Adrenal gland (tissue), 5 donors: ENCODE measurements around the gene MAGEA8.
"Not testable (repeated sequence)": the region's sequence is repeated elsewhere in the genome, so short reads cannot be mapped to it uniquely, and the experiment has no call there.

Source experiments
- POLR2A ChIP-seq, 2 donors: fragments of 450-650 bp; IDR thresholded peaks; one replicate each; pipeline ENCODE4 v1.6.1; 2017; ENCODE audit warnings: antibody characterized with exemption in 2 of 2, mild to moderate bottlenecking in 2 of 2, moderate library complexity in 1 of 2
- TF ChIP-seq, protein P1 (sequence below), 6 experiments: fragments of 450-650 bp in 4 of 6; fragments of 200-600 bp in 2 of 6; sonication (generic) in 1 of 6; IDR thresholded peaks; 1 replicate in 5 of 6; 2 replicates in 1 of 6; pipeline versions ENCODE4 v1.5.1 to v1.8.0; 2016 to 2021; ENCODE audit warnings: antibody characterized with exemption in 6 of 6, mild to moderate bottlenecking in 2 of 6, moderate library complexity in 1 of 6
- donor health status: DM: no; HTN: no; CAD: no.

- TF ChIP-seq, protein P1, sequence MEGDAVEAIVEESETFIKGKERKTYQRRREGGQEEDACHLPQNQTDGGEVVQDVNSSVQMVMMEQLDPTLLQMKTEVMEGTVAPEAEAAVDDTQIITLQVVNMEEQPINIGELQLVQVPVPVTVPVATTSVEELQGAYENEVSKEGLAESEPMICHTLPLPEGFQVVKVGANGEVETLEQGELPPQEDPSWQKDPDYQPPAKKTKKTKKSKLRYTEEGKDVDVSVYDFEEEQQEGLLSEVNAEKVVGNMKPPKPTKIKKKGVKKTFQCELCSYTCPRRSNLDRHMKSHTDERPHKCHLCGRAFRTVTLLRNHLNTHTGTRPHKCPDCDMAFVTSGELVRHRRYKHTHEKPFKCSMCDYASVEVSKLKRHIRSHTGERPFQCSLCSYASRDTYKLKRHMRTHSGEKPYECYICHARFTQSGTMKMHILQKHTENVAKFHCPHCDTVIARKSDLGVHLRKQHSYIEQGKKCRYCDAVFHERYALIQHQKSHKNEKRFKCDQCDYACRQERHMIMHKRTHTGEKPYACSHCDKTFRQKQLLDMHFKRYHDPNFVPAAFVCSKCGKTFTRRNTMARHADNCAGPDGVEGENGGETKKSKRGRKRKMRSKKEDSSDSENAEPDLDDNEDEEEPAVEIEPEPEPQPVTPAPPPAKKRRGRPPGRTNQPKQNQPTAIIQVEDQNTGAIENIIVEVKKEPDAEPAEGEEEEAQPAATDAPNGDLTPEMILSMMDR (IDR thresholded peaks at IDR 0.05), result not testable (repeated sequence)
- not testable (repeated sequence) for TF ChIP-seq POLR2A (IDR thresholded peaks at IDR 0.05)
These were observed 44.3 kb upstream of the MAGEA8 start for GRCh38 chrX:149836728-149837127.
